ENCODE results near the gene ZNF346.
"Not testable (repeated sequence)": the region's sequence is repeated elsewhere in the genome, so short reads cannot be mapped to it uniquely, and the experiment has no call there.

The ZNF346 gene

DNA sequence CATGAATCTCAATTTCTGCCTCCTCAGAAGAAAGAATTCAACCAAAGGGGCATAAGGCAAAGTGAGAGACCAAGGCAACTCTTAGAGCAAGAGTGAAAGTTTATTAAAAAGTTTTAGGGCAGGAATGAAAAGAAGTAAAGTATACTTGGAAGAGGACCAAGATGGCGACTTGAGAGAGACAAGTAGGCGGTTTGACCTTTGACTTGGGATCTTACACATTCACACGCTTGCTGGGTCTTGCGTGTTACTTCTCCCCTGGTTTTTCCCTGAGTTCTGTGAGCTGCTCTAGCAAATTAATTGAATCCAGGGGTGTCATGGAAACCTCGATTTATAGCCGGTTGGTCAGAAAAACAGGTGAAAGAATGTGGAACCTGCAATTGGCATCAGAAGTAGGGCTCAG, 7.0 kb downstream of the ZNF346 start:
- no peak for DNase-seq
- no peak for TF ChIP-seq POLR2A (IDR thresholded peaks at IDR 0.05; ENCODE audit: low read length)
- no peak for TF ChIP-seq GATA1 (IDR thresholded peaks at IDR 0.05; ENCODE audit: low read depth, low read length)

GRCh38 chr5:177035976-177036375, 13.5 kb downstream of the ZNF346 start:
- no peak for DNase-seq
- TF ChIP-seq GATA1 (IDR thresholded peaks at IDR 0.05; ENCODE audit: low read depth, low read length) (no peak), POLR2A (IDR thresholded peaks at IDR 0.05; ENCODE audit: low read length) (no peak)

DNA sequence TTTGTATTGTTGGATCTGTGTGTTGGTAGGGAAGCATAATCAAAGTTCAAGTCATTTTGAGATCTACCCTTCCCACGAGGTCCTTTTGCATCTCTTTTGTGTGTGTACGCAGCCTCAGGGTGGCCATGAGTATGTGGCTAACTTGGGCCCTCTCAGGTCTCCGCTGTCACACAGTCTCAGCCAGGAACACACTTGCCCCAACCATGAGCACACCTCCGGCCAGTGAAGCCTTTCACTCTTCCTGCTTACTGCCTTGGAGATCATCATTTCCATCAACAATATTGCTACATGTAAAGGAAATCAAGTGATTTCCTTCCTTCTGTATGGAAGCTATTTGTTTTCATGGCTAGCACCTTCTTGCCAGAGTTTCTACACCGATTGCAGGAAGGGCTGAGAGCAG, 13.9 kb downstream of the ZNF346 start:
- TF ChIP-seq POLR2A (IDR thresholded peaks at IDR 0.05; ENCODE audit: low read length) (no peak), GATA1 (IDR thresholded peaks at IDR 0.05; ENCODE audit: low read depth, low read length) (no peak)
- no peak for DNase-seq

DNA sequence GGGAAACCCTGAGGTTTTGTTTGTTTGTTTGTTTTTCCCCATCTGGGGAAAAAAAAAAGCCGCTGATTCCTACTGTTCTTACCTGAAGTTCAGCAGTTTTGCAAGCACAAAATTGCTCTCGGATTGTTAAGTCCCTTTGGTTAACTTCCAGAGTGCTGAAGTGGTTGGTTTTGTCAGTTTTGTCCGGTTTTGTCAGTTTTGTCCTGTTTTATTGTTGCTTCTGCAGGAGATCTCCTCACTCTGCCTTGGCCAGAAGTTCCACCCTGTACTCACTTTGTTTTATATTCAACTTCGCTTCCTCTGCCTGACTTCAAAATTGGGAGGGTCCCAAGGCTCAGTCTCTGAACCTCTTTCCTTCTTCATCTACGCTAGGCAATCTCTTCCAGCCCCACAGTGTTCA, 14.4 kb downstream of the ZNF346 start:
- no peak for TF ChIP-seq GATA1 (IDR thresholded peaks at IDR 0.05; ENCODE audit: low read depth, low read length)
- no peak for TF ChIP-seq POLR2A (IDR thresholded peaks at IDR 0.05; ENCODE audit: low read length)
- no peak for DNase-seq

DNA sequence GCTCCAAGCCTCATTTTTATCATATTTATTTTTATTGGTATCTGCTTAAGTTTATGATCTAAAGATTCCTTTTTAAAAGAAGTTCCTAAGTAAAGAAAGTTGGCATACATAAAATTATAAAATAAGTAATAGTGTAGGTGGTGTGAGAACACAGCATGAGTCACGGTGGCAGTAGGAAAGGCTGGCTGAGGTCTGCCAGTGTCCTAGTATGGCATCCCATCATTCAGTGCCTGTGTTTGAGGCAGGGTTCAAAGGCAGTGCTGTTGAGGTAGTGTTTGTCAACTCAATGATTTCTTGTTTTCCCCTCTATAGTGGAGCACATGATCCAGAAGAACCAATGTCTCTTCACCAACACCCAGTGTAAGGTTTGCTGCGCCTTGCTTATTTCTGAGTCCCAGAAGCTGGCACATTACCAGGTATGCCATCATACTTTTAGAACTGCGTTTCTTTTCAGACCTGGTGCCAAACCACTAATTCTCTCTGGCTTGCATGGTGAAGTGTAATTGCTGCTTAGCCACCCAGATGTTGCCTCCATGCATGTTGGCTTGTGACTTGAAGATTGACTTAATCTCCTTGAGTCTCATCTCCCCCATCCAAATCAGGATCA, 18.4 kb downstream of the ZNF346 start:
- no peak for DNase-seq
- TF ChIP-seq GATA1 (IDR thresholded peaks at IDR 0.05; ENCODE audit: low read depth, low read length), result no peak
- no peak for TF ChIP-seq POLR2A (IDR thresholded peaks at IDR 0.05; ENCODE audit: low read length)

DNA sequence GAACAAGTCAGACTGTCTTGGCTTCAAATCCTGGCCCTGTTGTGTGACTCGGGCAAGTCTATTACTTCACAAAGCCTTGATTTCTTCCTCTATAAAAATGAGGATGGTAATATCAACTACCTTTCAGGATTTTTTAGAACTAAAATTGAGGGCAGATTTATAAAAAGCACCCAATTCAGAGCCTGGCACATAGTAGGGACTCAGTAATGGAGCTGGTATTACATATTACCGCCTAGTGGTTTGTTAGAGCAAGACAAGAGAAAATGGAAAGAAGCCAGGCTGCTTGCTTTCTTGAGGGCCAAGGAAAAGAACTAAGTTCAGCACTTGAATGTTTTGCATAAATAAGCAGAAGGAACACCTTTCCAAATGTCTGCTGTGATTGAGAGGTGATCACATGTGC, 19.4 kb downstream of the ZNF346 start:
- no peak for DNase-seq
- TF ChIP-seq GATA1 (IDR thresholded peaks at IDR 0.05; ENCODE audit: low read depth, low read length) (no peak), POLR2A (IDR thresholded peaks at IDR 0.05; ENCODE audit: low read length) (no peak)

- no peak for TF ChIP-seq GATA1 (IDR thresholded peaks at IDR 0.05; ENCODE audit: low read depth, low read length)
- TF ChIP-seq POLR2A (IDR thresholded peaks at IDR 0.05; ENCODE audit: low read length), result no peak
- DNase-seq, result no peak
Observed at GRCh38 chr5:177043114-177043513, 20.6 kb downstream of the ZNF346 start.

- TF ChIP-seq GATA1 (IDR thresholded peaks at IDR 0.05; ENCODE audit: low read depth, low read length), result no peak
- TF ChIP-seq POLR2A (IDR thresholded peaks at IDR 0.05; ENCODE audit: low read length), result no peak
- DNase-seq, result no peak
Observed at GRCh38 chr5:177043958-177044357, 21.5 kb downstream of the ZNF346 start.

DNA sequence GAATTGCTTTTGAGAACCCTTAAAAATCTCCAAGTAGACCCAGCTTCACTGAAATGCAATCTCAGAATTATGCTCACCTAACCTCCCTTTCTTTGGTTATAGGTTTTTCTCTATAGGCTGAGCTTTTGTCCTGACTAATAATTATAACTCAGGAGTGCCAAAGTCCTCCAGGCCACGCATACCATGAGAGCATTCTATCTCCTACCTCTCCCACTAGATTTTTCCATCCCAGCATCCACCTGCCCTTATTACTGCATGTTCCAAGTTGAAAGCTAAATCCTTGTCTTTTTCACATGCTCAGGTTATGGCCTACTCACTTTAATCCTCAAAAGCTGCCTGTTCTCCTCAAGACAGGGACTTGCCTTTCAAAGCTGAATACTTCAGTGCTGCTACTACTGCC, 22.1 kb downstream of the ZNF346 start:
- no peak for TF ChIP-seq POLR2A (IDR thresholded peaks at IDR 0.05; ENCODE audit: low read length)
- no peak for TF ChIP-seq GATA1 (IDR thresholded peaks at IDR 0.05; ENCODE audit: low read depth, low read length)
- no peak for DNase-seq

GRCh38 chr5:177045631-177046030, 23.1 kb downstream of the ZNF346 start:
- no peak for DNase-seq
- TF ChIP-seq POLR2A (IDR thresholded peaks at IDR 0.05; ENCODE audit: low read length) (no peak), GATA1 (IDR thresholded peaks at IDR 0.05; ENCODE audit: low read depth, low read length) (no peak)

- DNase-seq, result not testable (repeated sequence)
Observed at GRCh38 chr5:177048531-177048930, 26.0 kb downstream of the ZNF346 start.

DNA sequence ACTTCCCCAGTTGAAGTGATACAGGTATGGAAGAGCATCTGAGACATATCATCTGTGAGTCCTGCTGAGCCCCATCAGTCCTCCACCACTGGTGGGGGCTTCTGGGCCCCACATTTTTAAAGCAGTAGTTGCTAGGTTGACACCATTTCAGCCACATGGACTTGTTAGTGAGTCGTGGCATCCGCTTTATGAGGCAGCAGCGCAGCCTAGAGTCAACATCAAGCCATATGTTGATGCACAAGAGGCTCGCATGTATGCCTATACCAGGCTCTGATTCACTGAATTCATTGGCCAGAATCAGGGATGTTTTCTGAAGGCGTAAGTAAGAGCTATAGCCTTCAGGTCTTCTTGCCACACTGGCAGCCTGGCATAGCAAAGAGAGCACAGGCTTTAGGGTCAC, 26.8 kb downstream of the ZNF346 start:
- DNase-seq, result peak; percentile 28 to 34
- TF ChIP-seq GATA1 (IDR thresholded peaks at IDR 0.05; ENCODE audit: low read depth, low read length) (no peak), POLR2A (IDR thresholded peaks at IDR 0.05; ENCODE audit: low read length) (no peak)

DNA sequence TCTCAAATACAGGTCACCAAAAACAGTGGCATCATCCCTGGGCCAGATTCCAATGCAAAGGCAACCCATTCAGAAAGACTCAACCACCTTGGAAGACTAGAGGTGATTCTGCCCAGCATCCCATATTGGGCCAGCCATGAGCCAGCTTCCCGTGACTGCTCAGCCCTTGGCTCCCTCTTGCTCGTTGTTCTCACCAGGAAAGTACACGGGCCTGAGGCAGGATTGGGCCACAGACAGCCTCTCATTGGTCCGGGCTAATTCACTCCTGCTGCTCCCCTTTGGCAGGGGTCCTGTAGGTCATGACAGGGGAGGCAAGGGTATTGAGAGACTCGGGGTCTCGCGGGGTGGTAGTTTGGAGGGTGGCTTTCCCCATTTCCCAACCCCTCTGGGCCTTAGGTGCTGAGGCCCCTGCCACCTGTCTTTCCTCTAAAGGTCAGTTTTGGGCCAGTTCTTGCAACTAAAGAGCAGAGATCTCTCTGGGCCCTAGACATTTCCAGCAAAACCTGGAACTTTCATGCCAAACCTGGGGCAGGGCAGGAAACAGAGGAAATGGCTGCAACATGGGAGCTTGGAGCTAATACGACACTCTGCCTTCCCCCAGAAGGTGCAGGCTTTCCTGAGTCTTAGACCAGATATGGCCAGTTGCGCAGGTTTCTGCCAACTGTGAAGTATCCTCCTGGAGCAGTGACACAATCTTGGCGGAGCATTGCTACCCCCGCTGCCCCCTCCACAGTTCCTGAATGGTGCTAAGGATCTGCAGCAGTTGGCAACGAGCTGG, 42.2 kb downstream of the ZNF346 start:
- no peak for DNase-seq
- TF ChIP-seq POLR2A (IDR thresholded peaks at IDR 0.05; ENCODE audit: low read length), result no peak
- no peak for TF ChIP-seq GATA1 (IDR thresholded peaks at IDR 0.05; ENCODE audit: low read depth, low read length)

DNA sequence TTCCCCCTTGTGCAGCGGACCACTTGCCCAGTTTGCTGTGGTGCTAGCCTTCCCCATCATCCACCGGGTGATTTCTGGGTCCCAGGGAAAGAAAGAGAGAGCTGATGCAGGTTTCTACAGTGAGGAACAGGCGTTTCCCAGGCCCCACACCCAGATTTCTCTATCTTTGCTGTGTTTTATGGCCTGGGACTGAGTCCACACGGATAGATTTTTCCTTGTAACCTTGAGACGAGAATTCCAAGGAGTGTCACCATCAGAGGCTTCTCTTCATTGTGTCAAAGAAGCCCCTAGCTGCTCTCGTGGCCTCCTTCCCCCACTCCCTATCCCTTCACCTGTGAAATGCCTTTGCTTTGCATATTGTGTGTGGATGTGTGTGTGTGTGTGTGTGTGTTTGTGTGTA, 43.0 kb downstream of the ZNF346 start:
- no peak for TF ChIP-seq POLR2A (IDR thresholded peaks at IDR 0.05; ENCODE audit: low read length)
- TF ChIP-seq GATA1 (IDR thresholded peaks at IDR 0.05; ENCODE audit: low read depth, low read length), result no peak
- no peak for DNase-seq

DNA sequence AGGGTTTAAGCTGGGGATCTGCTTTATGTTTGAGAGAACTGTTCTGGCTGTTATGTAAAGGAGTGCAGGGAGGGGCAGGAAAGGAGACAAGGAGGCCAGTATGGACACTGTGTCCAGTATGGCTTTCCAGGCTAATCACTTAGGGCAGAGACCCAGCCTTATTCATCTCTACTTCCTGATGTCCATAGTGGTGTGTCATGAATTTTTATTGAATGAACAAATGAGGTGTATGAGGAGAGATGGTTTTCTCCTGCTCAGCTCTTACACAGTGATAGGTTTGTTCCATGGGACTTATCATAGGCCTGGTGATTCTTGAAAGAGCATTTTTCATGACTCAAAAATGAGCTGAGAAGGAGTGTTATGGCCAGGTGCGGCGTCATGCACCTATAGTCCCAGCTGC, 43.7 kb downstream of the ZNF346 start:
- DNase-seq, result no peak
- TF ChIP-seq GATA1 (IDR thresholded peaks at IDR 0.05; ENCODE audit: low read depth, low read length) (no peak), POLR2A (IDR thresholded peaks at IDR 0.05; ENCODE audit: low read length) (no peak)
